ENCODE measurements around the gene FAM107B. TPM values are rescaled to one million over a fixed set of nuclear protein-coding genes. Genes with fewer than 3 reads are reported as not detected.

Gene FAM107B
- total RNA-seq, 1 experiment from 2014 or later, result 24.5 TPM

- Mint-ChIP-seq H3K9me3 (no peaks in the 10 kb centered on the region), H3K27me3 (ENCODE audit: low read depth) (peaks cover 2% of the 10 kb centered on the region; the same call in 1 of the 2 replicates), H3K36me3 (ENCODE audit: insufficient read depth in 1 of 3, low read depth in 3 of 3) (no peaks in the 10 kb centered on the region), H3K4me1 (peaks cover 8 to 12% of the 10 kb centered on the region in 2 experiments), H3K27ac (no peak overlapping the region), H3K4me3 (no peak overlapping the region)
- Histone ChIP-seq H3K4me1 (ENCODE audit: insufficient read depth, low read length) (no peaks in the 10 kb centered on the region), H2BK20ac (ENCODE audit: low read depth, low read length, poor library complexity, severe bottlenecking) (no peak overlapping the region), H4K8ac (replicated peaks; ENCODE audit: insufficient read length, low read depth, low read length) (no peak overlapping the region), H3K79me1 (ENCODE audit: insufficient read depth, low read depth, low read length, poor library complexity, severe bottlenecking) (no peaks in the 10 kb centered on the region), H3K79me2 (ENCODE audit: insufficient read depth, low read length) (no peaks in the 10 kb centered on the region), H2BK15ac (ENCODE audit: low read depth, low read length) (no peak overlapping the region), H4K5ac (ENCODE audit: insufficient read length, low read depth, low read length) (no peak overlapping the region), H2AK5ac (ENCODE audit: insufficient read length, low read length) (no peak overlapping the region), H3K23me2 (ENCODE audit: insufficient read length, low read depth, low read length, poor library complexity, severe bottlenecking) (no peaks in the 10 kb centered on the region), H3K4ac (ENCODE audit: low read depth, low read length) (no peak overlapping the region), H3K9ac (ENCODE audit: extremely low read depth, insufficient read length, low read length) (no peak overlapping the region), H3K9me3 (ENCODE audit: control insufficient read depth, low read depth, low read length) (no peaks in the 10 kb centered on the region), H4K20me1 (ENCODE audit: control insufficient read depth, insufficient read depth, insufficient read length) (no peaks in the 10 kb centered on the region), H3K14ac (ENCODE audit: insufficient read depth, low read length) (no peak overlapping the region), H3T11ph (ENCODE audit: low read length) (no peak overlapping the region), H3K27me3 (ENCODE audit: insufficient read depth, low read length) (no peaks in the 10 kb centered on the region), H2BK12ac (ENCODE audit: insufficient read length, low read depth, low read length) (no peak overlapping the region), H3K4me2 (ENCODE audit: insufficient read depth, insufficient read length, low read length) (no peak overlapping the region), H3K18ac (ENCODE audit: insufficient read length, low read depth, low read length) (no peak overlapping the region), H3K56ac (ENCODE audit: insufficient read length, low read depth, low read length) (no peak overlapping the region), H4K91ac (ENCODE audit: insufficient read length, low read depth, low read length) (no peak overlapping the region), H3K23ac (ENCODE audit: insufficient read length, low read depth, low read length) (no peak overlapping the region), H3K27ac (ENCODE audit: insufficient read length, low read depth, low read length) (no peak overlapping the region), H2AFZ (ENCODE audit: low read length) (no peak overlapping the region), H2BK120ac (ENCODE audit: low read depth, low read length, poor library complexity, severe bottlenecking) (no peak overlapping the region), H2BK5ac (ENCODE audit: insufficient read length, low read length) (no peak overlapping the region)
- DNase-seq, result no peak
- no peak for TF ChIP-seq CTCF (conservative IDR thresholded peaks at IDR 0.05)
- no CpG with 5 or more reads among the region's 7 CpGs for WGBS (ENCODE audit: extremely low coverage, insufficient read length, low lambda C conversion rate)
Observed at GRCh38 chr10:14625192-14625631, 149.5 kb downstream of the FAM107B start.

All from H9 (cell line).